Brain microvascular endothelial cell (primary cell): Measurements from ENCODE around the gene TMEM47.
A peak's percentile ranks its signal among the peaks of the same experiment; 100 is the strongest.

ENCODE experiments used
- DNase-seq: peaks from one replicate; pipeline ENCODE4 v3.0.0-alpha.2; 2020
- H3K27ac ChIP-seq: fragments of 250-450 bp; sonication (Bioruptor Pico); 2 replicates; pipeline ENCODE4 v1.5.1; 2020; ENCODE audit warnings: mild to moderate bottlenecking, moderate library complexity
- H3K27me3 ChIP-seq: fragments of 250-450 bp; sonication (Bioruptor Pico); replicated peaks from 2 replicates; pipeline ENCODE4 v1.5.1; 2020; ENCODE audit warnings: mild to moderate bottlenecking
- H3K36me3 ChIP-seq: fragments of 250-450 bp; sonication (Bioruptor Pico); replicated peaks from 2 replicates; pipeline ENCODE4 v1.5.1; 2020; ENCODE audit warnings: mild to moderate bottlenecking
- H3K4me3 ChIP-seq: 2 replicates; pipeline ENCODE4 v1.5.1; 2011; ENCODE audit warnings: low read depth, mild to moderate bottlenecking, control low read depth, low read length, moderate library complexity
- in situ Hi-C: cut with HindIII; loops from 2 replicates; pipeline ENCODE4 v1.10.0; 2017; ENCODE audit warnings: low sequenced_read_pairs, low pct_ligation_motif_present
- TF ChIP-seq, protein P1 (sequence below): IDR thresholded peaks from 2 replicates; pipeline ENCODE4 v1.5.1; 2011; ENCODE audit warnings: low read depth, mild to moderate bottlenecking, moderate library complexity, low read length, control low read depth, inconsistent platforms; ENCODE audit errors: missing control alignments

Gene TMEM47

DNA sequence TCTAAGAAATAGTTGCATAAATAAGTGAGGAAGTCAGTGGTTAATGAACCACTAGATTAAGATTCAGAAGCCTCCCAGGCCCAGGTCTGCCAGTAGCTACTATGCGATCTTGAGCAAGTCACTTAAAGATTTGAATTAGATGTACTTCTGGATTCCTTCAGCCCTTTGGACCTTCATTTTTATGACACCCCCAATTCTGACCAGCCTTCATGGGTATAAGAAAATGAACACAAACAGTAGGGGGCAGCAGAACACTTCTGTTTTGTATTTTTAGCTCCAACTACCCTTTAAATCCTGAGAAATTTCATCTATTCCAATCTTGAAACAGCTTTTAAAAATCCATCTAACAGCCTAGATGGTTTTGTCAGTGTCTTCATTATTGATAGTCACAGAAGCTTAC is 19.0 kb downstream of the TMEM47 start:
- Histone ChIP-seq H3K36me3 (no peaks in the 10 kb centered on the region), H3K4me3 (no peak overlapping the region), H3K27me3 (no peaks in the 10 kb centered on the region), H3K27ac (no peak overlapping the region)
- in situ Hi-C loops: no loop called here
- TF ChIP-seq, protein P1, sequence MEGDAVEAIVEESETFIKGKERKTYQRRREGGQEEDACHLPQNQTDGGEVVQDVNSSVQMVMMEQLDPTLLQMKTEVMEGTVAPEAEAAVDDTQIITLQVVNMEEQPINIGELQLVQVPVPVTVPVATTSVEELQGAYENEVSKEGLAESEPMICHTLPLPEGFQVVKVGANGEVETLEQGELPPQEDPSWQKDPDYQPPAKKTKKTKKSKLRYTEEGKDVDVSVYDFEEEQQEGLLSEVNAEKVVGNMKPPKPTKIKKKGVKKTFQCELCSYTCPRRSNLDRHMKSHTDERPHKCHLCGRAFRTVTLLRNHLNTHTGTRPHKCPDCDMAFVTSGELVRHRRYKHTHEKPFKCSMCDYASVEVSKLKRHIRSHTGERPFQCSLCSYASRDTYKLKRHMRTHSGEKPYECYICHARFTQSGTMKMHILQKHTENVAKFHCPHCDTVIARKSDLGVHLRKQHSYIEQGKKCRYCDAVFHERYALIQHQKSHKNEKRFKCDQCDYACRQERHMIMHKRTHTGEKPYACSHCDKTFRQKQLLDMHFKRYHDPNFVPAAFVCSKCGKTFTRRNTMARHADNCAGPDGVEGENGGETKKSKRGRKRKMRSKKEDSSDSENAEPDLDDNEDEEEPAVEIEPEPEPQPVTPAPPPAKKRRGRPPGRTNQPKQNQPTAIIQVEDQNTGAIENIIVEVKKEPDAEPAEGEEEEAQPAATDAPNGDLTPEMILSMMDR: peak; percentile 38
- DNase-seq: no peak

DNA sequence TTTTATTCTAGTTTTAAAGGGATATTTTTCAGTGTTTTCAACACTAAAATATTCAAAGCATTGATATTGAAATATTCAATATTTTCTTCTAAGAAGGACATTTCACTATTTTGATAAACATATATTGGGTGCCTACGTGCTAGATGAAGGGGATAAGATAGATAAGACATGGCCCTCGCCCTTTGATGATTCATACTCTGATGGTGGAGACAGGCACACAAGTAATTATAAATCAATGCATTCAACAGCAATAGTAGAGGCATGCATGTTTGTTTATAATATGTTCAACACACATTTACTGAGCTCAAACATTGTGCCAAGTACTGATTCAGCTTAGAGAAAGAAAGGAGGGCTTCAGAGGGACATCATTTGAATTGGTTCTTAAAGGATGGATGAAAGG is 22.7 kb downstream of the TMEM47 start:
- H3K27ac ChIP-seq: no peak overlapping the region
- in situ Hi-C loops: no loop called here
- no peaks in the 10 kb centered on the region for H3K36me3 ChIP-seq
- H3K4me3 ChIP-seq: no peak overlapping the region
- no peak for DNase-seq
- TF ChIP-seq, protein P1: no peak
- no peaks in the 10 kb centered on the region for H3K27me3 ChIP-seq

GRCh38 chrX:34632384-34632783 is 24.7 kb downstream of the TMEM47 start:
- TF ChIP-seq, protein P1: no peak
- no peak overlapping the region for H3K27ac ChIP-seq
- H3K36me3 ChIP-seq: no peaks in the 10 kb centered on the region
- H3K4me3 ChIP-seq: no peak overlapping the region
- no peaks in the 10 kb centered on the region for H3K27me3 ChIP-seq
- in situ Hi-C loops: no loop called here
- no peak for DNase-seq

GRCh38 chrX:34631479-34632220 is 25.4 kb downstream of the TMEM47 start:
- no peak for DNase-seq
- Histone ChIP-seq H3K27ac (no peak overlapping the region), H3K27me3 (no peaks in the 10 kb centered on the region), H3K4me3 (no peak overlapping the region), H3K36me3 (no peaks in the 10 kb centered on the region)
- in situ Hi-C loops: no loop called here
- TF ChIP-seq, protein P1: no peak

GRCh38 chrX:34629572-34629971 is 27.5 kb downstream of the TMEM47 start:
- Histone ChIP-seq H3K27me3 (no peaks in the 10 kb centered on the region), H3K36me3 (no peaks in the 10 kb centered on the region), H3K27ac (no peak overlapping the region), H3K4me3 (no peak overlapping the region)
- DNase-seq: no peak
- TF ChIP-seq, protein P1: no peak
- in situ Hi-C loops: no loop called here

- H3K27me3 ChIP-seq: no peaks in the 10 kb centered on the region
- TF ChIP-seq, protein P1: no peak
- H3K4me3 ChIP-seq: no peak overlapping the region
- in situ Hi-C loops: no loop called here
- no peak overlapping the region for H3K27ac ChIP-seq
- no peaks in the 10 kb centered on the region for H3K36me3 ChIP-seq
- no peak for DNase-seq
These were observed 32.7 kb downstream of the TMEM47 start for GRCh38 chrX:34624416-34624815.
